Osteocyte (in vitro differentiated cells): ENCODE results near the gene ANKRD53. TPM values are rescaled to one million over a fixed set of nuclear protein-coding genes. Genes with fewer than 3 reads are reported as not detected.

Experiments
- DNase-seq: peaks from one replicate; pipeline ENCODE4 v3.0.0; 2021; ENCODE audit warnings: mixed read lengths; ENCODE audit not compliant: unreplicated experiment; ENCODE audit errors: extremely low spot score
- H3K27ac Mint-ChIP-seq: one replicate; pipeline ENCODE4 v1.8.0; 2021; ENCODE audit warnings: mild to moderate bottlenecking, mixed read lengths; ENCODE audit not compliant: unreplicated experiment
- H3K27me3 Mint-ChIP-seq: one replicate; pipeline ENCODE4 v1.8.0; 2021; ENCODE audit warnings: mixed read lengths; ENCODE audit not compliant: unreplicated experiment
- H3K36me3 Mint-ChIP-seq: one replicate; pipeline ENCODE4 v1.8.0; 2021; ENCODE audit warnings: mixed read lengths; ENCODE audit not compliant: unreplicated experiment
- H3K4me1 Mint-ChIP-seq: one replicate; pipeline ENCODE4 v1.8.0; 2021; ENCODE audit warnings: mixed read lengths; ENCODE audit not compliant: unreplicated experiment
- H3K4me3 Mint-ChIP-seq: one replicate; pipeline ENCODE4 v1.8.0; 2021; ENCODE audit warnings: mild to moderate bottlenecking, moderate library complexity, mixed read lengths; ENCODE audit not compliant: unreplicated experiment
- H3K9me3 Mint-ChIP-seq: one replicate; pipeline ENCODE4 v1.8.0; 2021; ENCODE audit warnings: mixed read lengths; ENCODE audit not compliant: unreplicated experiment
- CTCF ChIP-seq: fragments of 200-600 bp; sonication (generic); IDR thresholded peaks from 2 replicates; pipeline ENCODE4 v1.5.0; 2021; ENCODE audit warnings: antibody characterized with exemption, mild to moderate bottlenecking, moderate library complexity
- total RNA-seq: library from RNA; stranded (reverse); gene quantifications from 2 replicates; pipeline ENCODE4 v1.2.1, GENCODE V29; 2021

The ANKRD53 gene
- total RNA-seq, 1 donor from 2014 or later = 2.7 TPM

- DNase-seq = peak; percentile 62
- no peak for TF ChIP-seq CTCF
- H3K36me3 Mint-ChIP-seq = peaks cover 34% of the 10 kb centered on the region
- no peaks in the 10 kb centered on the region for H3K27me3 Mint-ChIP-seq
- no peak overlapping the region for H3K4me3 Mint-ChIP-seq
- H3K4me1 Mint-ChIP-seq = peaks cover 9% of the 10 kb centered on the region
- no peak overlapping the region for H3K27ac Mint-ChIP-seq
- no peaks in the 10 kb centered on the region for H3K9me3 Mint-ChIP-seq
Observed at GRCh38 chr2:70988151-70988550, 9.7 kb downstream of the ANKRD53 start.

GRCh38 chr2:70988726-70989648 lies 10.6 kb downstream of the ANKRD53 start:
- peaks cover 17% of the 10 kb centered on the region for H3K4me1 Mint-ChIP-seq
- H3K27ac Mint-ChIP-seq = no peak overlapping the region
- no peak overlapping the region for H3K4me3 Mint-ChIP-seq
- TF ChIP-seq CTCF = no peak
- peak; percentile 75 for DNase-seq
- no peaks in the 10 kb centered on the region for H3K27me3 Mint-ChIP-seq
- peaks cover 34% of the 10 kb centered on the region for H3K36me3 Mint-ChIP-seq
- no peaks in the 10 kb centered on the region for H3K9me3 Mint-ChIP-seq

- TF ChIP-seq CTCF = no peak
- peak; percentile 57 for DNase-seq
- Mint-ChIP-seq H3K4me3 (no peak overlapping the region), H3K27me3 (no peaks in the 10 kb centered on the region), H3K4me1 (peaks cover 17% of the 10 kb centered on the region), H3K36me3 (peaks cover 30% of the 10 kb centered on the region), H3K9me3 (no peaks in the 10 kb centered on the region), H3K27ac (no peak overlapping the region)
Observed at GRCh38 chr2:70990216-70990615, 11.8 kb downstream of the ANKRD53 start.

- H3K27me3 Mint-ChIP-seq = no peaks in the 10 kb centered on the region
- peaks cover 19% of the 10 kb centered on the region for H3K4me1 Mint-ChIP-seq
- no peak for DNase-seq
- peaks cover 23% of the 10 kb centered on the region for H3K36me3 Mint-ChIP-seq
- TF ChIP-seq CTCF = no peak
- no peak overlapping the region for H3K27ac Mint-ChIP-seq
- no peak overlapping the region for H3K4me3 Mint-ChIP-seq
- no peaks in the 10 kb centered on the region for H3K9me3 Mint-ChIP-seq
Observed at GRCh38 chr2:70991142-70991541, 12.7 kb downstream of the ANKRD53 start.

- Mint-ChIP-seq H3K4me1 (peaks cover 19% of the 10 kb centered on the region), H3K36me3 (peaks cover 17% of the 10 kb centered on the region), H3K9me3 (no peaks in the 10 kb centered on the region), H3K4me3 (peak overlapping the region; percentile 26), H3K27me3 (no peaks in the 10 kb centered on the region), H3K27ac (no peak overlapping the region)
- TF ChIP-seq CTCF = no peak
- no peak for DNase-seq
Observed at GRCh38 chr2:70991742-70992141, 13.3 kb downstream of the ANKRD53 start.
